NCI-H345 (cell line): Measurements from ENCODE around the gene ABT1.

ENCODE experiments used
- DNase-seq: peaks from one replicate; lab custom pipeline; 2025; lab: John Stamatoyannopoulos, UW

ABT1 gene

DNA sequence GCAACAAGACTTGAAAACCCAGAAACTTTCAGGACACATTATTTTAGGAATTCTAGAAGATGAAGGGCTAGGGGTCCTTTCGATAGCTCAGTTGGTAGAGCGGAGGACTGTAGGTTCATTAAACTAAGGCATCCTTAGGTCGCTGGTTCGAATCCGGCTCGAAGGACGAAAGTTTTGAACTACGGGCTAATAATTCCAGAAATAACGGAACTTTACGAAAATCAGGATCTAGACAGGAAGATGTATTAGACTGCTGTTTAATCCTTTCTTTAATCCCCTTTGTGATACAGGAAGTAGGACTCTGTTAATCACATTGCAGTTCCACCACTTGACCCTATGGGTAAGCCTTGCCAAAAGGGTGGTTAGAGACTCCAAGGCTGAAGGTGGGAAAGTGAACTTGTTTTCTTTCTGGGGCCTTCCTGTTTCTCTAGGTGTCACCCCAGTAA lies 21.2 kb upstream of the ABT1 start:
- no peak for DNase-seq

DNA sequence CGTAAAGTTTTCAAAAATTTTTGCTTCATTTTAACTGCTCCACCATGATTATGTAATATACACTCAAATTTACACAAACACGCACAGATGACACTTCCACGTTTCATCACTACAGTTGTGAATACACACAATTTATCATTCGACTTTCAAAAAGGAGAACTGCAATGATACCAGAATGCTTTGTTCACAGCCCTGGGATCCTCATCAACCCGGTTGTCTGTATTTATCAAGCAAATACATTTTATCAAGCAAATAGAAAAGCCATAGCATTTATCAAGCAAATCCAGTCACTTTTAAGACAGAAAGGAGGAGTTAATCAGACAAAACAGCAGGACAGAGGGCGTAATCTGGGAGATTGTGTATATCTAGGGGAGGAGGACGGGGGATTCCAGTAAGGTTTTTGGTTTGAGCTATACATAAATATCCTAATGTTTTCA lies 20.3 kb upstream of the ABT1 start:
- DNase-seq, result no peak

DNA sequence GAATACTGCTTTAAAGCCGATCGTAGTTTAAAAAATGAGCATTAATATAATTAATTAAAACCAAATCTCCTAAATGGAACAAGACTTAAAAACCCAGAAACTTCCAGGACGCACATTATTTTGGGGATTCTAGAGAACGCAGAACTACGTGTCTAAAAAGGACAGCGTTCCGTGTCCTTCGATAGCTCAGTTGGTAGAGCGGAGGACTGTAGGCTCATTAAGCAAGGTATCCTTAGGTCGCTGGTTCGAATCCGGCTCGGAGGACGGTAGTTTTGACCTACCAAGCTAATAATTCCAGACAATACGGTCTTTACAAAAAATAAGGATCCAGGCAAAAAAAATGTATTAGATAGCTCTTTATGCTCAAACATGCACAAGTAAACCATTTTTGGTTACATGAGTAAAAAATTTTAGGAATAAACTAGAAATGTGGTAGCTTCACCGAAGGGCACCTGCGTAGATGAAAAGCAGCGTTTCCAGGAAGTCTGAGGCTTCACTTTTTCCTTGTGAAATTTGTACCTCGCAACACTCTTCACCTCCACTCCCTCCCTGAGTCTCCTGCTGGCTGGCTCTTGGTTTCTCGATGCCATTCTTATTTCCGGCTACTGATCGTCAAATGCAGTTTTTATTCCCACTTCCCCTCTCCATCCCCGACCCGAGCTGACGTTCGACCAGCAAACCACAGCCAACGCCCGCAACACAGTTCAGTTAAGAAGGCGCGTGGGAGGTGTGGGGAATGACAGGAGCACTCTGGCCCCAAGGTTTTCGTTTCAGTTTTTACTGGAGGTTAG lies 19.6 kb upstream of the ABT1 start:
- DNase-seq, result no peak

DNA sequence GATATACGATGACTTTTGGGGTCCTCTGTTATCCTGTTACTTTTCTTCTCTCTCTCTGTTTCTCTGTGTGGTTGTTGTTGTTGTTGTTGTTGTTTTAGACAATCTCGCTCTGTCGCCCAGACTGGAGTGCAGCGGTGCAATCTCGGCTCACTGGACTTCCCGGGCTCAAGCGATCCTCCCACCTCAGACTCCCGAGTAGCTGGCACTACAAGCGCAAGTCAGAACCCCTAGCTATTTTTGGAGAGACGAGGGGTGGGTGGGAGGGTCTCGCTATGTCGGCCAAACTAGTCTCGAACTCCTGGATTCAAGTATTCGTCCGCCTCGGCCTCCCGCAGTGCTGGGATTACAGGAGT lies 19.1 kb upstream of the ABT1 start:
- no peak for DNase-seq

DNA sequence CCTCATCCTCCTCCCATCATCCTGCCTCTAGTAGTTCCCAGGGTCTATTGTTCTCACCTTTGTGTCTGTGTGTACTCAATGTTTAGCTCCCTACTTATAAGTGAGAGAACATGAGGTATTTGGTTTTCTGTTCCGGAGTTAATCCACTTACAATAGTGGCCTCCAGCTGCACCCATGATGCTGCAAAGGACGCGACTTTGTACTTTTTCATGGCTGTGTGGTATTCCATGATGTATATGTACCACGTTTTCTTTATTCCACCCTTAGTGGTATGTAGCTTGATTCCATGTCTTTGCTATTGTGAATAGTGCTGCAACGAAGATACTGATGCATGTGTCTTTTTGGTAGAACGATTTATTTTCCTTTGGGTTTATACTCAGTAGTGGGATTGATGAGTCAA lies 18.5 kb upstream of the ABT1 start:
- DNase-seq, result no peak

DNA sequence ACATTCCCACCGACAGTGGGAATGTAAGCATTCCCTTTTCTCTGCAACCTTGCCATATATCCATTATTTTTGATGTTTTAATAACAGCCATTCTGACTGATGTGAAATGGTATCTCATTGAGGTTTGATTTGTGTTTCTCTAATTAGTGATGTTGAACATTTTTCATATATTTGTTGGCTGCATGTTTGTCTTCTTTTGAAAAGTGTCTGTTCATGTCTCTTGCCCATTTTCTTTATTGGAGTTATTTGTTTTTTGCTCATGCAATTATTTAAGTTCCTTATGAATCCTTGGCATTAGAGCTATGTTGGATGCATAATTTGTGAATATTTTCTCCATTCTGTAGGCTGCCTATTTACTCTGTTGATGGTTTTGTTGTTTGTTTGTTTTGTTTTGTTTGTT lies 18.0 kb upstream of the ABT1 start:
- DNase-seq, result no peak

DNA sequence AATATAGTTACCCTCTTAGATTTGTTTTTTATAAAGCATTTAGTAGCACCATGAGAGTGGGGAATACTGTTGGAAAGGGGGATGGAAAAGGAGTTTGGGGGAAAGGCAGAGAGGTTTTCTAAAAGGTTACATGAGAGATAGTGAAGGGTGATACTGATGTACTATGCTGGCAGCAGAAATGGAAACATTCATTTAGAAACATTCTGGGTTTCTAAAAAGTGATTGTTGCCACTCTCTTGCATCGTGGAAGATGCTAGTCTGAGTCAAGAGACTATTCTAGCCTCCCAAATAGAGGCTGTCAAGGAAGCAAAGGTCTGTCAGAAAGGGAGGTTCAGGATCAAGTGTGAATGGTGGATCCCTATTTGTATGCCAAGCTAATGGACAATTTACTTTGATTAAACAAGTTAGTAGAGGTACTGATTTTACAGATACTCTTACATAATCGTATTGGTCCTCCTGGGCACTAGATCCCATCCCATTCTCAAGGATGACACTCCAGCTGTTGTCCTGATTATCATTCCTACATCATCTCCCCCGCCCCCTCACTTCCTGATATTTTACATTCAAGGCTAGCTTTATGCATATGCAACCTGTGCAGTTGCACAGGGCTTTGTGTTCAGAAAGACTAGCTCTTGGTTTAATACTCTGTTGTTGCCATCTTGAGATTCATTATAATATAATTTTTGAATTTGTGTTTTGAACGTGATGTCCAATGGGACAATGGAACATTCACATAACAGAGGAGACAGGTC lies 15.4 kb upstream of the ABT1 start:
- DNase-seq, result no peak

DNA sequence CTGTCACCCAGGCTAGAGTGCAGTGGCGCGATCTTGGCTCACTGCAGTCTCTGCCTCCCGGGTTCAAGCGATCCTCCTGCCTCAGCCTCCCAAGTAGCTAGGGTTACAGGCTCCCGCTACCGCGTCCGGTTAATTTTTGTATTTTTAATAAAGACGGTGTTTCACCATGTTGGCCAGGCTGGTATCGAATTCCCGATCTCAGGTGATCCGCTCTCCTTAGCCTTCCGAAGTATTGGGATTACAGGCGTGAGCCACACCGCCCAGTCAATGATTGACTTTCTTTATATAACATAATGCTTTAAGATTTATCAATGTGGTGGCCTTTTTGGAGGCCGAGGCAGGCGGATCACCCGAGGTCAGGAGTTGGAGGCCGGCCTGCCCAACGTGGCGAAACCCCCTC lies 7.8 kb upstream of the ABT1 start:
- DNase-seq, result no peak

DNA sequence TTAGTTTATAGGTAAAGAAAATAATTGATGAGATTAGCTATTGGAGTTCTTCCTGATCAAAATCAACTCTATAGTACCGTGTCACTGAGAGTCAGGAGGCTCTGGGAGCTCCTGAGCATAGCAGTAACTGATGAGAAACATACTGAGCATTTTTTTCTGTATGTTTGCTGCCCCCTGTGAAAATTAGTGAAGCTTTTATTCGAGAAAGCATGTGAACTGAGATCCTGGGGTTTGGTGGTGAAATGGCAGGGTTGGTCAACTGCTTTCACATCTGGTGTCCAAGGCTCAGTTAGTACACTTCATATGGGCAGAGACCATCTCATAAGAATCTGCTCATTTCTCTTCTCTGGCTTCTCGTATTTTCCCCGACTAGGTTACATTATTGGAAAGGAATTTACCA lies 4.1 kb upstream of the ABT1 start:
- no peak for DNase-seq

DNA sequence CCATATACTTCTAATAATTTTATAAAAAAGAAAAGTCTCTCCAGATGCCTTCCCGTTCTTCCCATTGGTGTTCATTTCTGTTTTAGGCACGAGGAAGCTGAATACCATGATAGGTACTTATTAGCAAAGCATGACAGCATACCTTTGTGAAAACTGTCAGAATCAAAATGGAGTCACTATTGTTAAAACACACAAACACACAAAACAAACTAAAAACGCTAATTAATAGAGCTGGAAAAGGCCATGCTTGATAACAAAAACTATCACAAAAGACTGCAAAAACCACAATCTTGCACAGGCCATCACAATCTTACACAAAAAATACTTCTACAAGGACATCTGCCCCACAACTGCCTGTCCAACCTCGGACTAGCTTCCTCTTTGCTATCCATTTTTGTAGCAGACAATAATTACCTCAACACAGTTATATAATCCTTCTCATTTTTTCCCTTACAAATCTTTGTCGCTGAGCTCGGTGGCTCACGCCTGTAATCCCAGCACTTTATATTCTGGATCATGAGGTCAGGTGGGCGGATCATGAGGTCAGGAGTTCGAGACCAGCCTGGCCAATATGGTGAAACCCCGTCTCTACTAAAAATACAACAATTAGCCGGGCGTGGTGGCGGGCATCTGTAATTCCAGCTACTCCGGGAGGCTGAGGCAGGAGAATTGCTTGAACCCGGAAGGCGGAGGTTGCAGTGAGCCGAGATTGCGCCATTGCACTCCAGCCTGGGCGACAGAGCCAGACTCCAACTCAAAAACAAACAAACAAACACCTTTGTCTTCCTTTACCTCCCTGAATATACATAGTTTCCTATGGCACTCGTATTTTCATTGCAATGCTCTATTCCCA lies 3.2 kb upstream of the ABT1 start:
- DNase-seq, result no peak

DNA sequence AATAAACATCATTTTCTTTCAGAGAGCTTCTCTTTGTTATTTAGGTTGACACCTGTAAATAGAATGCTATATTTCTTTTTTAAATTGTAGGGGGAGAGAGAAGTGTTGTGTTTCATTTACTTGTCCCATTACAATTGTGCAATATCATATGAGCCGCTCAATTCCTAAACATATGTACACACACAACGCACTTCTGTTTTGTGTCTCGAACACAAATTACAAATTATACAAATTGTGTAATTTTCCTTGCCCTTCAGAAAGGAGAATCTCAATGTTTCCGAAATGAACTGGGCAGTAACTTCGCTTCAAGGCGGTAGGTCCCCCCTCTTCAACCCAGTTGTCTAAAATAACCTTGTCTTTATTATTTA lies 2.6 kb upstream of the ABT1 start:
- DNase-seq, result no peak

DNA sequence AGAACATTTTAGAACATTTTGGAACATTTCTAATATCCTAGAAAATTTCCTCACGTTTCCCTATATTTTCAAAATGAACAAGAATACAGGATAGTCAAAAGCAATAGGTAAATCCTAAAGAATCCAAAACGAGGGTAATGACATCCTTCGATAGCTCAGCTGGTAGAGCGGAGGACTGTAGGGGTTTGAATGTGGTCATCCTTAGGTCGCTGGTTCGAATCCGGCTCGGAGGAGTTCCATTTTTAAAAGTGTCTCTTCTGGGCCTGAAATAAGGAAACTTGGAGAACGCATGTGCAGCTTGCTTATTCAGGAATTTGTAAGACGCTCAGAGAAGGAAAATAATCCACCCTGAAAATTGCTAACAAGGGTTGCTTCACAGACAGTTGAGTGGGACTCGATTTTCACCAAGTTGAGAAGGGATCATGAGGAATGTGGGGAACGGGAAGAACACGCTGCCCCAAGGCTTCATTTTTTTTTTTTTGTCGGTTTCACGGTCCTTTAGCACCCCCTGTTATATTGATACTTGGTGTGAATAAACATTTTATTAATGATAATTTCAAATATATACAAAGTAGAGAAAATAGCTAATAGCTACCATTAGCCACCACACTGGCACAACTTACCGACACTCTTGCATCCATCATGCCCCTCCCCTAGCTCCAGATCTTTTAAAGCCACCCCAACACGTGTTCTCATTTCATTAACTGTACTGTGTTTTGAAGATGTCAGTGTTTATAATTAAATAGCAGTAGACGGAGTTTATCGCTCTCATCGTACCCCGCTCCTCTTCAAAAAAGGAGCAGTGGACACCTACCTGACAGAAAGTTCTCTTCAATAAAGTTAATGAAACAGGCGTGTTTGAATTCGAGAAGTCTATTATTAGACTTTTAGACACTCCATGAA lies 1.8 kb upstream of the ABT1 start:
- peak; percentile 12 for DNase-seq

DNA sequence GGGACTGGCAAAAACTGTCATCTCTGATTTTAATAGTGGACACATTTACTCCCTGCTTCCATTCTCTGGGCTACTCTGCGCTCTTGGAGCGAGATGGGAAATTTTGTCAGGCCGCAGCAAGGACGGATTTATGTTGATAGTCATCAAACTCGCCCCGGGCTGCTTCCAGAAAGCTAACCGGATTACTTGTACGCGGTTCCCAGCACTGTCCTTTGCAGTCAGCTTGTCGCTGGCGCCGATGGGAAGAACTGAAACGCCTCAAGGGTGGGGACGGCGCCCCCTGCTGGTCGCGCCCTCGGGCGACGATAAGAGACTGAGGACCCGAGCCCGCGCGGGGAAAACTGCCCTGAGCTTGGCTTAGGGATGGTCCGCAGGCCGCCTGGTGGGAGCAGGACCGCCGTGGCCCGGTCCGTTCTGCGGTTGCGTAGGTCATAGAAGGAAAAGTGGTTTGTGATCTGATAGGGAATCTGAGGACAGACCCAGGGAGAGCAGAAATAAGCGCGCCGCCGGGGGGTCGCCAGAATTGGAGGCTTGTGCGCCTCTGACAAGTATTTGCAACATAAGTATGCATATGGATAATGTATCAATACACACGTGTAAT lies 984 bp upstream of the ABT1 start:
- DNase-seq, result peak; percentile 91

DNA sequence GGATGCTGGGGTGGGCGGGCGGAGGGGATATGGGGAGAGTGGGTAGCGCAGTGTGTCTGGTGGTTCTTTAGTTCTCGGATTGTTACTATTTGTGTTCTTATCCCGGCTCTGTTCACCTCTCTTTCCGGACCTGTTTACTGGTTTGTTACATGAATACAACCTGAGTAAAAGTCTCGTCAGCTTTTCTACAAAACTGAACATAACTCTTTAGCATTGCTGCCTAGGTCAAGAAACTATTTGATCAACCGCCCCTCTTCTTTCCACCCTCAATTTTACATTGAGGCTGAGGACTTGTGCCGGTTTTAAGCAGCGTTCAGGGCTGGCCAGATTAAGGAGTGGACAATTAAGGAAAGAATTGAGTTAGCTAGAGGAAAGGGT lies 625 bp downstream of the ABT1 start:
- DNase-seq, result no peak

DNA sequence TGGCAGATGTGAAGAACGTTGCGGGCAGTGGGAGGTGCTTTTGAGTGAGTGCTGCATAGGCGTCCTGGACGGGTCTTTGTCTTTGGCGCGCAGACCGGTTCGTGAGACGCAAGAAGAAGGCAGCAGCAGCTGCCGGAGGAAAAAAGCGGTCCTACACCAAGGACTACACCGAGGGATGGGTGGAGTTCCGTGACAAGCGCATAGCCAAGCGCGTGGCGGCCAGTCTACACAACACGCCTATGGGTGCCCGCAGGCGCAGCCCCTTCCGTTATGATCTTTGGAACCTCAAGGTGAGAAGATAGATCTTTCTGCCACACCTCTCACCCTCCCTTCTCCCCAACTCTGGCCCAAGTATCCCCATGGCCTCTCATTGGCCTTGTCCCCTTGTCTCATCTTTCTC lies 1.1 kb downstream of the ABT1 start:
- no peak for DNase-seq

DNA sequence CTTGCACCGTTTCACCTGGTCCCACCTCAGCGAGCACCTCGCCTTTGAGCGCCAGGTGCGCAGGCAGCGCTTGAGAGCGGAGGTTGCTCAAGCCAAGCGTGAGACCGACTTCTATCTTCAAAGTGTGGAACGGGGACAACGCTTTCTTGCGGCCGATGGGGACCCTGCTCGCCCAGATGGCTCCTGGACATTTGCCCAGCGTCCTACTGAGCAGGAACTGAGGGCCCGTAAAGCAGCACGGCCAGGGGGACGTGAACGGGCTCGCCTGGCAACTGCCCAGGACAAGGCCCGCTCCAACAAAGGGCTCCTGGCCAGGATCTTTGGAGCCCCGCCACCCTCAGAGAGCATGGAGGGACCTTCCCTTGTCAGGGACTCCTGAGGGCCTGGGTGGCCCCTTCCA lies 1.5 kb downstream of the ABT1 start:
- DNase-seq, result no peak

DNA sequence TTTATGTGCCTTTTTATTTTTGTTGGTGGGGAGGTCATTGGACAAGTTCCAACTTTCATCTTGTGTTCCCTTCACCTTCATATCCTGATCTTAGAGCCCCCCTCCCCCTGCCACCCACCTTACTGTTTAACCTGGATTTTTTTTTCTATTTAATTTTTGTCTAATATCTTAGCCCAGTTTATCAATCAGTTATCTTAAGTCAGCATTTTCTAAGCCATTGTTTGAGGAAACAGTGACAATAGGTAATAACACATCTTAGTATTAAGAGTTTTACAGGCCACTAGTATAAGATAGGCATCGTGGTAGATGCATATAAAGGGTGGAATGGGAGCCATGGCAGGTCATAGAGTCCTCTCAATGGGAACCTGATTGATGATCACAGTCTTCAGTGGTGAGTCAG lies 2.4 kb downstream of the ABT1 start:
- DNase-seq, result no peak

DNA sequence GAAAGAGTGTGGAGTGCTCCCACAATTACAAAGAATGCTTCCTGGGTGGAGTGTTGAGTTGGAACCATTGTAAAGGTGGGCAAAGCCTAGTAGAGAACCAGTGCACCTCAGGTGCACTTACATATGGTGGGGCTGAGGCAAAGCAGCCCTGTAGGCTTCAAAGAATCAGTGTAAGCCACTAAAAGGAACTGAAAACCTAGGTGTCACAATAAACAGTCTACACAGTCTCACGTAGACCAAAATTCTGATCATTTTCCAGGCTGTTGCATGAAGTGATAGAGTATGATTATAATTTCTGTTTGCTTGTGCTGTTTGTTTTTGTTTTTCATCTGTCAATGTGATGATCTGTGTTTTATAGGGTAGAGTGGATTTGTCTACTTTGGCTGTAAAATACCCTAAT lies 2.8 kb downstream of the ABT1 start:
- no peak for DNase-seq

DNA sequence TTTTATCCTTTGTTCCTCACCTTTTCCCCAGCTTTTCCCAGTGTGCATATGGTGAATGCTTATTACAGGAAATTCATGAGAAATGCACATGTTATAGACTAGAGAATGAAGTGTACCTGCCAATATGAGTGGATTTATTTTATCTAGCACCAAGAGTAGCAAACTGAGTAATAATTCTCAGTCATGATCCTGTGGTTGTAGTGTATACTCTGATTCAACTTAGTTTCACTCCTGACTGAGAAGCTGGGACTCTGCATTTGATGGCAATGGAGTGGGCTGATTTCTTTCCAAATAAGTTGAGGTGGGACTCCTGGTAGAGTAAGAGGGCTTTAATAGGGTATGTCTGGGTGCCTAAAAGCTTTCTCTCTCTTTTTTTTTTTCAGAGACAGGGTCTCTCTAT lies 4.0 kb downstream of the ABT1 start:
- no peak for DNase-seq

DNA sequence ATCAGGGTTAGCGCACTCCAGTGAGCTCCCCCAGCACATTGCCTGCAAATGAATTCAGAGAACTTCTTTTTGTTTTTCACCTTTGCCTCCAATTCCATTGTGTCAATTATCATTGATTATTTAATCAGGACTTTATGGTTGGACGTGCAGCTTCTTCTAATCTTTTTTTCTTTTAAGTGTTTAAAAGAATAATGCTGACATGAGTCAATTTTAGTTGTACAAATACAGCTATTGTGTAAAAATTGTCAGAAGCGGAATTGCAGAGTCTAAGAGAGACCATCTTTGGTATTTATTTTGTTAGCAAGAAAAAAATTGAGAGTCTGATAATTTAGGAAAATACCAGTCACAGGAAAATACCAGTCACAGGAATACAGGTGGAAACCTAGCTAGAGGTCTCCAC lies 5.5 kb downstream of the ABT1 start:
- no peak for DNase-seq

DNA sequence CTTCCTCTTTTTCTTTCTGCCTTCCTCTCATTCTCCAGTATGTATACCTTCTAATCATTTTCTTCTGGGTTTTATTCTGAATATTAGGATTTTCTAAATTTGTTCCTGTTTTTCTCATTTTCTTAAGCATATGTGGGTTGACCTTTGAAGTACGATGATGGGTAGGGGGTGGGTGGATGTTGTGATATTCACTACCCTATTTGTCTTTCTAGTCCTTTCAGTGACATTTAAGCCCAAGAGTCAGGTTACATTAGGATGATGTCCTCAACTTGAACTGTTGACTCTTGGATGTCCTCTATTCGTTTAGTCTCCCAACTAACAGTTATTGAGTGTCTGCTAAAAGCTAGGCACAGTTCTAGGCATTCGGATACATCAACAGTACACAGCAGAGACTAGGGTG lies 7.3 kb downstream of the ABT1 start:
- DNase-seq, result no peak
